ENCODE data around the gene ACVR1. TPM values are rescaled to one million over a fixed set of nuclear protein-coding genes. Genes with fewer than 3 reads are reported as not detected.
A peak's percentile ranks its signal among the peaks of the same experiment; 100 is the strongest.

ACVR1 gene
- total and polyA plus RNA-seq, 9 of the 15 experiments (the other 6 are each of a cell fraction or from before 2014, with no cell fraction given), result 3.8 to 14.3 (median 6.9) TPM

DNA sequence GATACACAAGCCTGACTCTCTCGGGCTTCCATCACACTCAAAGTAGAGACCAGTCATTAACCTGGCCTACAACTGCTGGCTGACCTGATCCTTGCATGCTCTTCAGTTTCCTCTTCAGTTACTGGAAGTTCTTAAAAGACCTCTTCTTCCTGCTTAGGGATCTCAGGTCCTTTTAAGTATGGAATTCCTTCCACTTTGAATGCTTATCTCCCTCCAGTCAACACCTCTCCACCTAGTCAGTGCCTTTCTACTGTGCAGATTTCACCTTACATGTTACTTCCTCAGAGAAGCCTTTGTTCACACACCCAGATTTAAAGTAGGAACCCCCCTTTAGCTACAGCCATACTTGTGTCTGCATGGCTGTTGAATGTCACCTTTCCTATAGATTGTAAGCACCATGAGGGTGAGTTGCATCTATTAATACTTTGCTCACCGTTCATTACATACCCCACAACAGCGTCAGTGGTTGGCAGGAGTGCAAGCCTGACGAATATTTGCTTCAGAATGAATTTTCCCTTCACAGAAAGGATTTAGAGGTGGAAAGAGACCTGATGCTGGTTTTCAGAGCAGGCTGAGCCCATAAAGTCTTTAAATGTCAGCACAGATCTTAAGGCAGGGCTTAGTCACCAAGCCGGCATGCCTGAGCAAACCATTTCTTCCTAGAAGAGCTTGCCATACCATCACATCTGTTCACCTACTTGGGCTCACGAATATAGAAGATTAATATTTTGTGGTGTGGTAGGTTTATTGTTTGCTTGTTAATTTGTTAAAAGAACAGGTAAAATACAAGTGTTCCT is 90.1 kb downstream of the ACVR1 start (continued):
- TF ChIP-seq, protein P1, sequence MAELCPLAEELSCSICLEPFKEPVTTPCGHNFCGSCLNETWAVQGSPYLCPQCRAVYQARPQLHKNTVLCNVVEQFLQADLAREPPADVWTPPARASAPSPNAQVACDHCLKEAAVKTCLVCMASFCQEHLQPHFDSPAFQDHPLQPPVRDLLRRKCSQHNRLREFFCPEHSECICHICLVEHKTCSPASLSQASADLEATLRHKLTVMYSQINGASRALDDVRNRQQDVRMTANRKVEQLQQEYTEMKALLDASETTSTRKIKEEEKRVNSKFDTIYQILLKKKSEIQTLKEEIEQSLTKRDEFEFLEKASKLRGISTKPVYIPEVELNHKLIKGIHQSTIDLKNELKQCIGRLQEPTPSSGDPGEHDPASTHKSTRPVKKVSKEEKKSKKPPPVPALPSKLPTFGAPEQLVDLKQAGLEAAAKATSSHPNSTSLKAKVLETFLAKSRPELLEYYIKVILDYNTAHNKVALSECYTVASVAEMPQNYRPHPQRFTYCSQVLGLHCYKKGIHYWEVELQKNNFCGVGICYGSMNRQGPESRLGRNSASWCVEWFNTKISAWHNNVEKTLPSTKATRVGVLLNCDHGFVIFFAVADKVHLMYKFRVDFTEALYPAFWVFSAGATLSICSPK (IDR thresholded peaks at IDR 0.05; ENCODE audit: borderline replicate concordance), result no peak
- TF ChIP-seq MAFG (tag; conservative IDR thresholded peaks at IDR 0.05) (no peak), ZSCAN32 (CRISPR knock-in tag; IDR thresholded peaks at IDR 0.05) (0 out of 2 replicates have a peak, but pooled peaks have one; percentile 3), DNMT1 (IDR thresholded peaks at IDR 0.05) (no peak), MEF2D (tag; conservative IDR thresholded peaks at IDR 0.05; ENCODE audit: low read depth) (0 out of 2 replicates have a peak, but pooled peaks have one; percentile 12), TEAD1 (CRISPR knock-in tag; IDR thresholded peaks at IDR 0.05) (0 out of 4 replicates have a peak, but pooled peaks of 1 of the 2 experiments have one; percentile 10), ZNF395 (CRISPR knock-in tag; IDR thresholded peaks at IDR 0.05) (peak; percentile 11; the same call in 1 of the 2 replicates), GTF2A2 (tag; IDR thresholded peaks at IDR 0.05) (0 out of 2 replicates have a peak, but pooled peaks have one; percentile 18)
- TF ChIP-seq, protein P2, sequence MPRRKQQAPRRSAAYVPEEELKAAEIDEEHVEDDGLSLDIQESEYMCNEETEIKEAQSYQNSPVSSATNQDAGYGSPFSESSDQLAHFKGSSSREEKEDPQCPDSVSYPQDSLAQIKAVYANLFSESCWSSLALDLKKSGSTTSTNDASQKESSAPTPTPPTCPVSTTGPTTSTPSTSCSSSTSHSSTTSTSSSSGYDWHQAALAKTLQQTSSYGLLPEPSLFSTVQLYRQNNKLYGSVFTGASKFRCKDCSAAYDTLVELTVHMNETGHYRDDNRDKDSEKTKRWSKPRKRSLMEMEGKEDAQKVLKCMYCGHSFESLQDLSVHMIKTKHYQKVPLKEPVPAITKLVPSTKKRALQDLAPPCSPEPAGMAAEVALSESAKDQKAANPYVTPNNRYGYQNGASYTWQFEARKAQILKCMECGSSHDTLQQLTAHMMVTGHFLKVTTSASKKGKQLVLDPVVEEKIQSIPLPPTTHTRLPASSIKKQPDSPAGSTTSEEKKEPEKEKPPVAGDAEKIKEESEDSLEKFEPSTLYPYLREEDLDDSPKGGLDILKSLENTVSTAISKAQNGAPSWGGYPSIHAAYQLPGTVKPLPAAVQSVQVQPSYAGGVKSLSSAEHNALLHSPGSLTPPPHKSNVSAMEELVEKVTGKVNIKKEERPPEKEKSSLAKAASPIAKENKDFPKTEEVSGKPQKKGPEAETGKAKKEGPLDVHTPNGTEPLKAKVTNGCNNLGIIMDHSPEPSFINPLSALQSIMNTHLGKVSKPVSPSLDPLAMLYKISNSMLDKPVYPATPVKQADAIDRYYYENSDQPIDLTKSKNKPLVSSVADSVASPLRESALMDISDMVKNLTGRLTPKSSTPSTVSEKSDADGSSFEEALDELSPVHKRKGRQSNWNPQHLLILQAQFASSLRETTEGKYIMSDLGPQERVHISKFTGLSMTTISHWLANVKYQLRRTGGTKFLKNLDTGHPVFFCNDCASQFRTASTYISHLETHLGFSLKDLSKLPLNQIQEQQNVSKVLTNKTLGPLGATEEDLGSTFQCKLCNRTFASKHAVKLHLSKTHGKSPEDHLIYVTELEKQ (CRISPR knock-in tag; IDR thresholded peaks at IDR 0.05), result 0 out of 2 replicates have a peak, but pooled peaks have one; percentile 28

All from K562 (cell line).